GM10266 (cell line): ENCODE results near the gene TACC3.

Experiments used
- DNase-seq: peaks from one replicate; pipeline ENCODE4 v3.0.0; 2012; ENCODE audit errors: extremely low spot score
- CTCF ChIP-seq: IDR thresholded peaks from 2 replicates; pipeline ENCODE4 v1.5.1; 2012; ENCODE audit warnings: mild to moderate bottlenecking, low read depth; ENCODE audit not compliant: control insufficient read depth, insufficient read depth; ENCODE audit errors: missing control alignments

TACC3 gene

DNA sequence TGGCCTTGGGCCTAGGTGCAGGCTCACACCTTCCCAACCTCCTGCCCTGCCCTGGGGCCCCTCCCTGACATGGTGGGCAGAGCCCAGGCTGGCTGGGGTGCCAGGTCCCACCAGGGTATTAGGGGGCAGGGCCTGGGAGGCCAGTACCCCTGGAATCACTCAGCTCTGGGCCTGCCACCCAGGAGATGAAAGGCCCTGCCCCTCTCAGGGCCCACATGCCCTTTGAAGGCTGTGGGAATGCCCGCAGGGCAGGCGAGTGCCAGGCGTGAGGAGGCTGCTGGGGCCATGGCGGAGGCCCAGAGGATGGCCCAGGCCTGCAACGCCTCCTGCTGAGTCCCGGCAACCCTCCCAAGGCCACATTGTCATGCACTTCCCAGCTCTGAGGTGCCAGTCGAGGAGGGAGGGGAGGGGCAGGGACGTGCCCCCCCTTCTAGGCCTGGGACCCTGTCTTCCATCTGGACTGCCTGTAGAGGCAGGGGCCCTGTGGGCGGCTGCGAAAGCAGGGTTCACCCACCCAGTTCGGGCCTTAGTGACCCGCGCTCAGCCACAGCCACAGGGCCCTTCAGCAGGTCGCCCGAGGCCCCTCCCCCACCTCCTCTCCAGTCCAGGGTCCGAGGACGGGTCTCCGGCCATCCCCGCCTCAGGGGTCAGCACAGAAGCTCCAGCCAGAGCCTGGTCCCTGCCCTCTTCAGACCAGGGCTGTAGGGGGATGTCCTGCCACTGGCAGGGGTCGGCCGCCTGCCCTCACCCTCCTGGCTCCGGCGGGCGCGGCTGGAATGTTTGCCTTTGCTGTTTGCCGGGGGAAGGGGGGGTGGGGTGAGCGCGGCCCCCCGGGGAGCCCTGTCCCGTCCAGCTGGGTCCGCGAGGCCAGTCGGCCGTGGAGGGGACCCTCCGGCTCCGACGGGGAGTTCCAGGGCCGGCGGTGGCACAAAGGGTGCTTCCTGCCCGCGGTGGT, 45.1 kb downstream of the TACC3 start:
- no peak for TF ChIP-seq CTCF
- DNase-seq: no peak

DNA sequence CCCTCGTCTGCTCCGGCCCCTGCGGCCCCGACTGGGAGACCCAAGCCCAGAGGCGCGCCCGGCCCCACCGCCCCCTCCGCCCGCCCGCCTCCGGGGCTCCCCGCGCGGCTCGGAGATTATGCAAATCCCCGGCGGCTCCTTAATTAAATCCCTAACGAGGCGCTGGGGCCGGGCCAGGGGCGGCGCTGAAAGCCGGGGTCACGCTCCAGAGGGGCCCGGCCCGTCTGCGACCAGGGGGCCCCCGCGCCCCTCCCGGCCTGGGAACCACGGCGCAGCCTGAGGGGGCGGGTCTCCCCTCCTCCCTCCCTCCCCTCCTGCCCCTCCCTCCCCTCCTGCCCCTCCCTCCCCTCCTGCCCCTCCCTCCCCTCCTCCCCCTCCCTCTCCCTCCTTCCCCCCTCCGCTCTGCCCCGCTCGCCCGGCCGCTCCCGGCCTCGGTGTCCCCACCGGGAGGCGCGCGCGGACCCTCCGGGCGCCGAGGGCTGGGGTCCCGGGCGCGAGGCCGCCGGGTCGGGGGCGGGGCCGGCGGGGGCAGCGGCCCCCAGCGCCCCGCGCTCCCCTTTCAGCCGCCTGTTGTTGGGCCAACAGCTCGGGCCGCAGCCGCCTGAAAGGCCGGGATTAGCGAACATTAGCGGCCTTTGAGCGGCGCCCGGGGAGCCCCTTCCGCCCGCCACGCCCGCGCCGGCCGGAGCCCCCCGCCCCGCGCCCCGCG, 45.9 kb downstream of the TACC3 start:
- peak; percentile 79 for DNase-seq
- no peak for TF ChIP-seq CTCF

GRCh38 chr4:1767770-1768366, 46.5 kb downstream of the TACC3 start:
- peak; percentile 83 for DNase-seq
- peak; percentile 47 for TF ChIP-seq CTCF

DNA sequence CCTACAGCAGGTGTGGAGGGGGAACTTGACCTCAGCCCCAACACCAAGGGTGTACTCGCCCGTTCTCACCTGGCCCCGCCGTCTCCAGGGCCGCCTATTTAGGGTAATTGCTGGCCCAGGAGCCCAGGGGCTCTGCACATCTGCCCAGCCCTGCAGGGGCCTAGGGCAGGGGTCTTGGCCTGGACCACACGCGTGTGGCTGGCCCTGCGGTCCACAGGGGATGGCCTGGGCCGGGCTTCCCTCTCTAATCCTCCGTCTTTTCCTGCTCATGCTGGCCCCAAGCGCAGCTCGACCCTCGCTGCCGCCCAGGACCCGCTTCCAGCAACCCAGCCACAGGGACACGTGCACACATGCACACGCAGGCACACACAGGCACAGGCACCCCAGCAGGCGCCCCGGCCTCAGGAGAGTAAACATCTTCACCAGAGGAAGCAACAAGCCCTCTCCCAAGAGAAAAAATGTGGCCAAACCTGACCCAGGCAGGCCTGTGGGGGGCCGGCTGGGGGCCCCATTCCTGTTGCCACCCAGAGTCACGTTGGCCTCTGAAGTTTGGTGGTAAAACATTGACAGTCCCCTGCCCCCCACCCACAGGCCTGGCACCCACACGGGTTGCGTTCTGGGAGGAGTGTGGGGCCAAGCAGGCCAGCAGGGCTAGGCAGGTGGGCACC, 47.2 kb downstream of the TACC3 start:
- TF ChIP-seq CTCF: no peak
- no peak for DNase-seq

DNA sequence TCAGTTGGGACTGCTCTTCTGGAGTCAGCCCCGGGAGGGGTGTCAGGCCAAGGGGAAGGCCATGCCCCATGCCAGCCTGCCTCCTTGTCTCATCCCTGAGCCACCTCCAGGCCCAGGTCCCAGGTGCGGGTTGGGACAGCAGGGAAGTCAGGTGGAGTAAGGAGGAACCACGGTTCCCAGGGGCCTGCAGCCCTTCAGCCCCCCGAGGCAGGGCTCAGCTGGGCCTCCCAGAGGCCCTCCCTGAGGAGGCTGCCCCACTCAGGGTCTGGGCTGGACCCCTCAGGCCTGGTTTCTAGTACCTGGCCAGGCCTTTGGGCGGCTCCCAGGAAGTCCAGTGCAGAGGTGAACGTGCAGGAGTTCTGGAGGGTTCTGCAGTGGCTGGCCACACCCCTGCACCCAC, 48.4 kb downstream of the TACC3 start:
- DNase-seq: no peak
- no peak for TF ChIP-seq CTCF

DNA sequence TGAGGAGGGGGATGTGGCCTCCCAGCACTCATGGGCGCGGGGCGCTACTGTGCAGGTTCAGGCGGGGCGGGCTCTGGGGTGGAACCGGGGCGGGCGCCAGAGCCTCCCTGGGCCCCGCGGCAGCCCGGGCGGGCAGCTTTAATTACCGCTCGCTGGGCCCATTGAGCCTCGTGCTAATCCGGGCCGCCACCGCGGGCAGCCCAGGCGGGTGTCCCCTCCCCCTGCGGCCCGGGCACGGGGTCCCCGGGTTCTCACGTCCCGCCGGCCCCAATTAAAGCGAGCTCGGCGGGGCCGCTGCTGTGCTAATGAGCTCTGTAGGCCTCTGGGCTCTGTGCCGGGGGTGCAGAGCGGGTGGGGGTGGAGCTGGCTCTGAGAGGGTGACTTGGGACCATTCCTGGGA, 48.9 kb downstream of the TACC3 start:
- TF ChIP-seq CTCF: no peak
- DNase-seq: no peak
